ENCODE results near the gene MICALL1.

MICALL1 gene, protein sequence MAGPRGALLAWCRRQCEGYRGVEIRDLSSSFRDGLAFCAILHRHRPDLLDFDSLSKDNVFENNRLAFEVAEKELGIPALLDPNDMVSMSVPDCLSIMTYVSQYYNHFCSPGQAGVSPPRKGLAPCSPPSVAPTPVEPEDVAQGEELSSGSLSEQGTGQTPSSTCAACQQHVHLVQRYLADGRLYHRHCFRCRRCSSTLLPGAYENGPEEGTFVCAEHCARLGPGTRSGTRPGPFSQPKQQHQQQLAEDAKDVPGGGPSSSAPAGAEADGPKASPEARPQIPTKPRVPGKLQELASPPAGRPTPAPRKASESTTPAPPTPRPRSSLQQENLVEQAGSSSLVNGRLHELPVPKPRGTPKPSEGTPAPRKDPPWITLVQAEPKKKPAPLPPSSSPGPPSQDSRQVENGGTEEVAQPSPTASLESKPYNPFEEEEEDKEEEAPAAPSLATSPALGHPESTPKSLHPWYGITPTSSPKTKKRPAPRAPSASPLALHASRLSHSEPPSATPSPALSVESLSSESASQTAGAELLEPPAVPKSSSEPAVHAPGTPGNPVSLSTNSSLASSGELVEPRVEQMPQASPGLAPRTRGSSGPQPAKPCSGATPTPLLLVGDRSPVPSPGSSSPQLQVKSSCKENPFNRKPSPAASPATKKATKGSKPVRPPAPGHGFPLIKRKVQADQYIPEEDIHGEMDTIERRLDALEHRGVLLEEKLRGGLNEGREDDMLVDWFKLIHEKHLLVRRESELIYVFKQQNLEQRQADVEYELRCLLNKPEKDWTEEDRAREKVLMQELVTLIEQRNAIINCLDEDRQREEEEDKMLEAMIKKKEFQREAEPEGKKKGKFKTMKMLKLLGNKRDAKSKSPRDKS

DNA sequence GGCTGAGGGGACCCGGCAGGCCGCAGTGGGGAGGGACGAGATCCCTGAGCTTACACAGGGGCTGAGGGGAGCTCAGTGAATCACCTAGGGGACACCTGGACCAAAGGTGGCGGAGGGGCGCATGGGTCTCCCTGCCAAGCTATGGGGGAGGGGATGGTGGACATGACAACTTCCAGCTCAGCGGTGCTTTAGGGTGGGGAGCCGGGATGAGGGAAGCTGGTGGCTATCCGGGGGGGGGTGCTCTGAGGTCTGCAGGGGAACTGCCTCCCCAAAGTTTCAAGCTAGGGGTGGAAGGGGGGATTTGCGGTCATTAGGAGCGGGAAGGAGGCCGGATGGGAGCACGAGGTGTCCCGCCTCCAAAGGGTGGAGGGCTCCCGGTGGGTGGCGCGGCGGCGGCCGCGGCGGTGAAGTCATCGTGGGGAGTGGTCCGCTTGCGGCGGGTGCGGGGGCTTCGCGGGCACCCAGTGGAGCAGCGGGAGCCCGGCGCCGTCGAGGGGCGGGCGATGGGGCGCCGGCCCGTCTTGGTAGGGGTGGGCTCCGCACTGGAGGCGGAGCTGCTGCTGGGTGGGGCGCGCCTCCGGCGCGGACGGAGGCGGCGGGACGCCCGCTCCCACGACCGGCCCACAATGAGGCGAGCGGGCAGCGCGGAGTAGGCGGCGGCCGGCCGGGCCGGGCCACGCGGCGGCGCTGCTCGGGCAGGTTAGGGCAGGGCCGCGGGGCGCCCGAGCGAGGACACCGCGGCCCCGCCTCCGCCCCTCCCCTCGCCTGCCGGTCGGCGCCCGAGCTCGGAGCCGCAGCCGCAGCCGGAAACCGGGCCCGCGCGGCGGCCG lies at the start of gene MICALL1:
Gene MICALL1 (plus strand): TSS at position 764 of the 830 bp plus-strand sequence. CDS start 126 bp downstream, outside the sequence.
- TF ChIP-seq GATA2 (IDR thresholded peaks at IDR 0.05; ENCODE audit: low read depth, low read length) (no peak), GATA3 (IDR thresholded peaks at IDR 0.05; ENCODE audit: low read depth, low read length) (no peak)

DNA sequence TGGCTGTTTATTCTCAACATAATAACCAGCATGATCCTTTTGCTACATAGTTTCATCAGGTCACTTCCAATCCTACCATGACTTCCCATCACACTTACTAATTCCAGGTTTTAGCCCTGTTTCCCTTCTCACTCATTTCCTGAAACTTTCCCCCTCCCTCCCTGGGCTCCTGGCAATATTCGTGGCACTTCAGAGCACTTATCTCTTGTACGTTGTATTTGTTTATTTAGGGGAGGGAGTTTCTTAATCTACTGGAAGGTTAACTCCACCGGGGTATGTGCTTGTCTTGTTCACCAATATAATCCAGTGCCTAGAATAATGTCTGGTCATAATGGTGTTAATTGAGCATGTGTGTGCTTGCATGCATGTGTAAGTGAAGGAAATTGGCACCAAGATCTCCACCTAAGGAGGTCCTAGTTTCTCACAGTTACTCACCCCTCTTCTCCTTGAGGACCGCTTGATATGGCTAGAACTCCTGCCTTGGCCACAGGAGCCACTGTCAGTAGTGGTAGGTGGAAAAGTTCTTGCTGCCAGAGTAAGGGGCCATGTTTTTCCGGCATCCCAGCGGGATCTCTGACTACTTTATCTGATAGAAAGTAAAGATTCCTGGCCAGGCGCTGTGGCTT lies 45.2 kb upstream of the MICALL1 start:
- TF ChIP-seq GATA2 (IDR thresholded peaks at IDR 0.05; ENCODE audit: low read depth, low read length) (no peak), GATA3 (IDR thresholded peaks at IDR 0.05; ENCODE audit: low read depth, low read length) (no peak)

DNA sequence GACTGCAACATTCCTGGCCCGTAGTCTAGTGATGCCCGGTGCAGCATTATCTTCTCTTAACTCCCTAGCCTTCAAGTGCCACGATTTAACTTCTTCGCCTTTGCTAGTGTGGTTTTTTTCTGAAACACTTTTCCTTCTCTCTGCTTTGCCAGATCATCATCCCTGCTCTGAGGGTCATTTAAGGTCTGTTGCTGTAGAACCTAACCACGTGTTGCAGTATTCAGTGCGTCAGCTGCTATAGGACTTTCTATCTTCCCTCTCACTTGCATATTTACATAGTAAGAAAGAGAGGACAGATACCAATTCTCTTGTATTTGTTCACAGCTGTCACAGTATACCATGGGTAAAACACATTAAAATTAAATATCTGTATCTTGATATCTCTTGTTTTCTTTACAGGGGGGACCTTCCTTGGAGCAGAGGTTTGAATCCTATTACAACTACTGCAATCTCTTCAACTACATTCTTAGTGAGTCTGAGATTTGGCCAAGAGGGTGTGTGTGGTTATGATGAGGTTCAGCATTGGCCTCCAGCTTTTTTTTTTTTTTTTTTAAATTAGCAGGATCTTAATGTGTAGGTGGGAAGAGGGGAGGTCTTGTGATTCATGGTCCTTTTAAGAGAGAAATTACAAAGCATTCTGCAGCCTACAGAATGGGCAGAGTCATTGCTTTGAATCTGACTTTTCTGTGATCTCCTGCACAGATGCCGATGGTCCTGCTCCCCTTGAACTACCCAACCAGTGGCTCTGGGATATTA lies 43.3 kb upstream of the MICALL1 start:
- TF ChIP-seq GATA2 (IDR thresholded peaks at IDR 0.05; ENCODE audit: low read depth, low read length) (no peak), GATA3 (IDR thresholded peaks at IDR 0.05; ENCODE audit: low read depth, low read length) (no peak)

DNA sequence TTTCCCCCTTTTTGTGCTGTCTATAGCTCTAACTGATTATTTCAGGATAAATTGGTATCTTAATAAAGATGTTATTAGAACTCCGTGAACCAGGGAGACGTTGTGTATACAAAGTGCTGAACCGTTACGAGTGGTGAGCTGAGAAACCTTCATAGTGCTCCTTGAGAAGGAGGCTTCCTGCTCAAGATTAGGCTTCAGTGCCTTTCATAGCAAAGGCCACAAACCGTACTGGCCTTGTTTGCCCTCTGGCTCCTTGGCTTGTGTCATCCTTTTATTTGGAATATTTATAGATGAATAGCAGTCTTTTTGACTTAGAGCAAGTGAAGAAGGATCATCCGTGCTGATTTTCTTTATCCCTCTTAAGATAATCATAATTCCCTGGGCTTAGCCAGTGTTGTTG lies 40.6 kb upstream of the MICALL1 start:
- TF ChIP-seq GATA3 (IDR thresholded peaks at IDR 0.05; ENCODE audit: low read depth, low read length): no peak
- no peak for TF ChIP-seq GATA2 (IDR thresholded peaks at IDR 0.05; ENCODE audit: low read depth, low read length)

DNA sequence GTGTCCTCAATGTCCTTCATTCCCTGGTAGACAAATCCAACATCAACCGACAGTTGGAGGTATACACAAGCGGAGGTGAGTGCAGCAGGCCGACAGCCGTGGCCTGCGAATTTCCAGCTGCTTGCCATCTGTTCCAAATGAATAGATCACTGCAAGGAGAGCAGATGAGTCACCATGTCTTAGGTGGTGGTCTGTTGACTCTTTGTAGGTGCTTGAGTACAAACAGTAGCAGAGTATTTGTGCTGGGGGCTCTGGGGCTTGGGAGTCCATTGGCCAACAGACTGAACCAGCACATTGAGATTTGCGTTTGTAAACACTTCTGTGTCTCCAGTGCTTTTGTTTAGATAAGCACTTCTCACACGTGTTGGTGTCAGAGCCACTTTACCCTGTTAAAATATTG lies 35.8 kb upstream of the MICALL1 start:
- TF ChIP-seq GATA3 (IDR thresholded peaks at IDR 0.05; ENCODE audit: low read depth, low read length): no peak
- TF ChIP-seq GATA2 (IDR thresholded peaks at IDR 0.05; ENCODE audit: low read depth, low read length): no peak

DNA sequence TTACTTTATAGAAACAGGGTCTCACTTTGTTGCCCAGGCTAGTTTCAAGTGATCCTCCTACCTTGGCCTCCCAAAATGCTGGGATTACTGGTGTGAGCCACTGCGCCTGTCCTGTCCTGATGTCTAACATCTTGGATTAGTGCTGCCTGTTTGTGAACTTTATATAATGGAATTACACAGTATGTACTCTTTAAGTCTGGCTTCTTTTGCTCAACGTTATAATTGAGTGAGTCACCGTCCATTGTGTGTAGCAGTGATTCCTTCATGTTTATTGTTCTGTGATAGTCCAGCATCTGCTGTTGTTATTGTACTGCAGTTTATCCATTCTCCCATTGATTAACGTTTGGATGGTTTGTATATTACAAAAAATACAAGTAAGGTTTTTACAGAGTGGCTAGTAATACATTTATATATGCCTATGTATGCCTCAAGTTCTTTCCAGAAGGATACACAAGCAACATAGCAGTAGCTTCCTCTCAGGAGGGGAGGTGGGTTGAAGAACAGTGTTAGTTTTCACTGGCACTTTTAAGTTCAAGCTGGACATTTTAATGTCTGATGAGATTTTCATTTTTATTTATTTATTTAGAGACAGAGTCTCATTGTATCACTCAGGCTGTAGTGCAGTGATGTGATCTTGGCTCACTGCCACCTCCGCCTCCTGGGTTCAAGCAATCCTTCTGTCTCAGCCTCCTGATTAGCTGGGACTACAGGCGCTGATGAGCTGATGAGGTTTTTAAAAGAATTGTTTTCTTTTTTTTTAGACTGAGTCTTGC lies 25.2 kb upstream of the MICALL1 start:
- TF ChIP-seq GATA2 (IDR thresholded peaks at IDR 0.05; ENCODE audit: low read depth, low read length) (no peak), GATA3 (IDR thresholded peaks at IDR 0.05; ENCODE audit: low read depth, low read length) (no peak)

DNA sequence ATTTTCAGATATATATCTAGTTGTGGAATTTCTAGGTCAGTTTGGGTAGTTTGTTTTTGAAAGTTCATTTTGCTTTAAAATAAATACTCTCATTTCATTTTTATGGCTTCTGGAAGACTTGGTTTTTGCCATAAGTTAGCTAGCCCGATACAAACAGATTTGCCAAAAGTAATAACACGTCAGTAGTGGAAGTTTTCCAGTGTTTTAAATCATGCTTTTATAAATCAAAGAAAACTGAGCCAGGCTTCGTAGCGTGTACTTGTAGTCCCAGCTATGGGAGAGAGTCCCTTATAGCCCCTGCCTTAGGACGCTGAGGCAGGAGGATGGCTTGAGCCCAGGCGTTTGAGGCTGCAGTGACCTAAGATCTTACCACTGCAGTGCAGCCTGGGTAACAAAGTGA lies 21.7 kb upstream of the MICALL1 start:
- no peak for TF ChIP-seq GATA2 (IDR thresholded peaks at IDR 0.05; ENCODE audit: low read depth, low read length)
- no peak for TF ChIP-seq GATA3 (IDR thresholded peaks at IDR 0.05; ENCODE audit: low read depth, low read length)

DNA sequence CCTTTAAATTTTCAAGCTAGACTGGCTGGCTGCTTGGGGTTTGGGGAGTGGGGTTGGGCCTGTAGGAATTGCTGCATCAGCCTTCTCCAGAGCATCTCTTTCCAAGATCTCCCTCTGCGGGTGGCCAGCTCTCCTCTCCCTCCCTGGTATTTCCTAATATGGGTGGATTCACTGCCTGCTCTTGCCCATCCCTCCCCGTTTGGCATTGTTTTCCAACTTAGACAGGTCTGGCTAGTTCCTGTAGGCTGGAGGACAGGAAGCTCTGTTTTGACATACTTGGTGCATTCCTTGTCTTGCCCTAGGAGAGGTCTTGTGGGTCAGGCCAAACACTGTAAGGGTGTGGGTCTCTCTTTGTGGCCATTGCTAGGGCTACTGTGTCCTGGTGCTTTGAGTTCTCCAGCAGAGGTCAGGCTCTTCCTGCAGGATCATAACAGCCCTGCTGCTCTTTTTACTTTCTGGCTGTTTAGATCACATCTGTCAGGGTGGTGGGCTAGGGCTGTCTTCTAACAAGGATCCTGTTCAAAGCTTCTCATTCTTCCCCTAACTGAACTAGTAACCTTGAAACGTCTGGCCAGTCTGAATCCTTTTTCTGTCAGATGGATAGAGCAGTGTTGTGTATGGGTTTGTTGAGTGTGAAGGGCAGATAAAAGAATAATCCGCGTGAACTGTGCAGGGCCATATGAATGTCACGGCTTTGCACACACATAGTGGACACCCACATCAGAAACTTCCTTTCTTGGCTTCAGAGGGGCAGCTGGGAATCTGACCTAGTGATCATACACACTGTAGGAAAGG lies 18.3 kb upstream of the MICALL1 start:
- TF ChIP-seq GATA2 (IDR thresholded peaks at IDR 0.05; ENCODE audit: low read depth, low read length): no peak
- no peak for TF ChIP-seq GATA3 (IDR thresholded peaks at IDR 0.05; ENCODE audit: low read depth, low read length)

DNA sequence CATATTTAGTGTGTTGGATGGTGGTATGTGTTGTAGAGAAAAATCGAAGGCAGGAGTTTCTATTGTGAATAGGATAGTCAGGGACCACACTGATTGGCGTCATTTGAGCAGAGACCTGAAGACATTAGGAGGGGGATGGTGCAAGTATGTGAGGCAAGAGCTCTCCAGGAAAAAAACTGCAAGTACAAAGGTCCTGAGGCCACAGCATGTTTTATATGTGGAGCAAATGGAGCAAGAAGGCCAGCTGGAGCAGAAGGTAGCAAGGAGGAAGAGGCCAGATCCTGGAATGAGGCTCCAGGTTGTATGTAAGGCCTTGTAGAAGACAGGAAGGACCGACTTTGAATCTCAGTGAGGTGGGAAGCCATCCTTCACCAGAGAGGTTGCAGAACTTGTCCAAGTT lies 14.2 kb upstream of the MICALL1 start:
- TF ChIP-seq GATA2 (IDR thresholded peaks at IDR 0.05; ENCODE audit: low read depth, low read length) (no peak), GATA3 (IDR thresholded peaks at IDR 0.05; ENCODE audit: low read depth, low read length) (no peak)

DNA sequence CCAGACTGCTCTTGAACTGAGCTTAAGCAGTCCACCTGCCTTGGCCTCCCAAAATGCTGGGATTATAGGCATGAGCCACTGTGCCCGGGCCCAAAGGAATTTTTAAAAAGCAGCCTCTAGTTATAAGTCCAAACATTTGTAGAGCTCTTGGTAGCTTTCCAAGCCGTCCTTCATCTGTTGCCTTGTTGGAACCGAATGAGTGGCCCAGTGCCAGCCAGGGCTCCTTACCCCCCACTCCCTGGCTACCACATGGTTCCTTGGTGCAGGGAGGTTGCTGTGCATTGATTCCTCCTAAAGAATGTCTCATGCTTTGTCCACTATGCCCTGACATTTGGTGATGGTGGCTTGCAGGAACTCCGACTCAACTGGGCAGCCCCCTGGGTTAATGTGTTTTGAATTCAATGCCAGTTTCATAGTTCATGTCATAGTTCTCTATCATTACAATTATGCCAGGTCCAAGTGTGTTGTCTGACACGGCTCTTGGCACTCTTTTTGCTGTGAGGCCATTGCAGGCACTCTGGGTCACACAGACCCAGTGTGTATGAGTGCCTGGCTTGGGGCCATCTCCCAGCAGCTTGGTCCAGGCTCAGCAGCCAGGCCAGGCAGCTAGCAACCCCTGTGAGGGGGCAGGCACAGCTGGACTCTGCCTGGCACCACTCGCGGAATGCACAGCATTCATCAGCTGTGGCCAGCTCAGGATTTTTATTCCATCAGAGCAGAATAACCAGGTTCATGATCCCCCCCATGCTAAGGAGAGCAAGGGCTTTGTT lies 13.3 kb upstream of the MICALL1 start:
- TF ChIP-seq GATA3 (IDR thresholded peaks at IDR 0.05; ENCODE audit: low read depth, low read length) (no peak), GATA2 (IDR thresholded peaks at IDR 0.05; ENCODE audit: low read depth, low read length) (no peak)

DNA sequence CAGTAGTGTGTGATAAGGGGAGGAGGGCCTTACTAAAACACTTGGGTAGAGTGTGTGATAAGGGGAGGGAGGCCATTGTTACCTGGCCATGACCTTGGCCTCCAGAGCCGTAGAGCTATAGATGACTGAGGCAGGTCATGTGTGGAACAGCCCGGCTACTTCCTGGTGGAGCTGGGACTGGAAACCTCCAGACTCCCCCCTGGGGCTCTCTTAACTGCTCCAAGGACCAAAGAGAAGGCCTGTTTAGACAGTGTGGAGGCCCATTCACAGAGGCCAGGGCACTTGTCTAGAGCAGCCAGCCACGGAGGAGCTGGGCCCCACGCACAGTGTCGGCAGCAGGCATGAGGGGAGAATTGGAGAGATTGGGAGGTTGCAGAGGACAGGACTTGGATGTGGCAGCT lies 12.5 kb upstream of the MICALL1 start:
- TF ChIP-seq GATA2 (IDR thresholded peaks at IDR 0.05; ENCODE audit: low read depth, low read length): no peak
- TF ChIP-seq GATA3 (IDR thresholded peaks at IDR 0.05; ENCODE audit: low read depth, low read length): no peak

Data from SH-SY5Y (cell line).